ENCODE data around the gene ARL3.

ARL3 gene

GRCh38 chr10:102727037-102727818 is 13.0 kb upstream of the ARL3 start:
- H3K9me3 ChIP-seq (ENCODE audit: insufficient read depth, low read length): no peaks in the 10 kb centered on the region
- H3K9me2 ChIP-seq (replicated peaks; ENCODE audit: insufficient read depth, low read length): no peaks in the 10 kb centered on the region
- H3F3A ChIP-seq (ENCODE audit: insufficient read depth): no peaks in the 10 kb centered on the region
- no peaks in the 10 kb centered on the region for H4K20me1 ChIP-seq (ENCODE audit: low read depth, low read length)
- TF ChIP-seq EZH2phosphoT487 (conservative IDR thresholded peaks at IDR 0.05; ENCODE audit: low read length): no peak
- TF ChIP-seq CTCF (IDR thresholded peaks at IDR 0.05; ENCODE audit: insufficient read depth, low read length, poor library complexity, severe bottlenecking): no peak
- no peak overlapping the region for H3K4me2 ChIP-seq (ENCODE audit: low read depth, low read length, poor library complexity, severe bottlenecking)
- H3K4me3 ChIP-seq (ENCODE audit: insufficient read depth, low read length, poor library complexity, severe bottlenecking): no peak overlapping the region
- H3K36me3 ChIP-seq (ENCODE audit: low read length): no peaks in the 10 kb centered on the region; the same call in 1 of the 2 replicates
- H3K79me2 ChIP-seq (ENCODE audit: insufficient read depth, low read length): peaks cover 18% of the 10 kb centered on the region
- no peak overlapping the region for H3K9ac ChIP-seq (ENCODE audit: low read length)
- H2AFZ ChIP-seq (ENCODE audit: low read depth, low read length, severe bottlenecking): no peak overlapping the region
- no peak overlapping the region for H3K27ac ChIP-seq (ENCODE audit: low read depth, low read length)
- no peaks in the 10 kb centered on the region for H3K27me3 ChIP-seq (ENCODE audit: low read length)

GRCh38 chr10:102726274-102726673 is 12.1 kb upstream of the ARL3 start:
- Histone ChIP-seq H3K27ac (ENCODE audit: low read depth, low read length) (no peak overlapping the region), H3K9ac (ENCODE audit: low read length) (no peak overlapping the region), H3K9me3 (ENCODE audit: insufficient read depth, low read length) (no peaks in the 10 kb centered on the region), H3K36me3 (ENCODE audit: low read length) (no peaks in the 10 kb centered on the region; the same call in 1 of the 2 replicates), H3K27me3 (ENCODE audit: low read length) (no peaks in the 10 kb centered on the region), H2AFZ (ENCODE audit: low read depth, low read length, severe bottlenecking) (no peak overlapping the region), H3K79me2 (ENCODE audit: insufficient read depth, low read length) (peaks cover 24% of the 10 kb centered on the region), H4K20me1 (ENCODE audit: low read depth, low read length) (no peaks in the 10 kb centered on the region), H3K9me2 (replicated peaks; ENCODE audit: insufficient read depth, low read length) (no peaks in the 10 kb centered on the region), H3K4me3 (ENCODE audit: insufficient read depth, low read length, poor library complexity, severe bottlenecking) (no peak overlapping the region), H3F3A (ENCODE audit: insufficient read depth) (no peaks in the 10 kb centered on the region), H3K4me2 (ENCODE audit: low read depth, low read length, poor library complexity, severe bottlenecking) (no peak overlapping the region)
- TF ChIP-seq EZH2phosphoT487 (conservative IDR thresholded peaks at IDR 0.05; ENCODE audit: low read length) (no peak), CTCF (IDR thresholded peaks at IDR 0.05; ENCODE audit: insufficient read depth, low read length, poor library complexity, severe bottlenecking) (no peak)

- Histone ChIP-seq H4K20me1 (ENCODE audit: low read depth, low read length) (no peaks in the 10 kb centered on the region), H3K27me3 (ENCODE audit: low read length) (no peaks in the 10 kb centered on the region), H3K36me3 (ENCODE audit: low read length) (no peaks in the 10 kb centered on the region; the same call in 1 of the 2 replicates), H3K4me2 (ENCODE audit: low read depth, low read length, poor library complexity, severe bottlenecking) (no peak overlapping the region), H3K79me2 (ENCODE audit: insufficient read depth, low read length) (peaks cover 36% of the 10 kb centered on the region), H3K9me3 (ENCODE audit: insufficient read depth, low read length) (no peaks in the 10 kb centered on the region), H3F3A (ENCODE audit: insufficient read depth) (no peaks in the 10 kb centered on the region), H3K9ac (ENCODE audit: low read length) (no peak overlapping the region), H3K27ac (ENCODE audit: low read depth, low read length) (no peak overlapping the region), H2AFZ (ENCODE audit: low read depth, low read length, severe bottlenecking) (no peak overlapping the region), H3K9me2 (replicated peaks; ENCODE audit: insufficient read depth, low read length) (no peaks in the 10 kb centered on the region), H3K4me3 (ENCODE audit: insufficient read depth, low read length, poor library complexity, severe bottlenecking) (no peak overlapping the region)
- no peak for TF ChIP-seq CTCF (IDR thresholded peaks at IDR 0.05; ENCODE audit: insufficient read depth, low read length, poor library complexity, severe bottlenecking)
- no peak for TF ChIP-seq EZH2phosphoT487 (conservative IDR thresholded peaks at IDR 0.05; ENCODE audit: low read length)
Observed at GRCh38 chr10:102723989-102724388, 9.8 kb upstream of the ARL3 start.

Data from SU-DHL-6 (cell line).